ENCODE results near the gene CCNK.
A peak's percentile ranks its signal among the peaks of the same experiment; 100 is the strongest.

Gene CCNK

GRCh38 chr14:99437706-99438105 is 43.5 kb upstream of the CCNK start:
- in situ Hi-C loops (cut with HindIII; ENCODE audit: low pct_ligation_motif_present, low sequenced_read_pairs) = no loop called here
- Histone ChIP-seq H3K27me3 (replicated peaks) (no peaks in the 10 kb centered on the region), H3K36me3 (replicated peaks) (peaks cover 4% of the 10 kb centered on the region), H3K27ac (no peak overlapping the region), H3K4me3 (ENCODE audit: low read depth, low read length) (no peak overlapping the region)
- no peak for DNase-seq
- no peak for TF ChIP-seq CTCF (IDR thresholded peaks at IDR 0.05; ENCODE audit: low read depth, low read length, missing control alignments)

- H3K27ac ChIP-seq = no peak overlapping the region
- H3K36me3 ChIP-seq (replicated peaks) = peaks cover 4% of the 10 kb centered on the region
- no peak overlapping the region for H3K4me3 ChIP-seq (ENCODE audit: low read depth, low read length)
- no peak for TF ChIP-seq CTCF (IDR thresholded peaks at IDR 0.05; ENCODE audit: low read depth, low read length, missing control alignments)
- DNase-seq = no peak
- in situ Hi-C loops (cut with HindIII; ENCODE audit: low pct_ligation_motif_present, low sequenced_read_pairs) = no loop called here
- no peaks in the 10 kb centered on the region for H3K27me3 ChIP-seq (replicated peaks)
Observed at GRCh38 chr14:99440278-99440677, 40.9 kb upstream of the CCNK start.

GRCh38 chr14:99441157-99441870 is 39.9 kb upstream of the CCNK start:
- no peaks in the 10 kb centered on the region for H3K27me3 ChIP-seq (replicated peaks)
- in situ Hi-C loops (cut with HindIII; ENCODE audit: low pct_ligation_motif_present, low sequenced_read_pairs) = no loop called here
- peak; percentile 57 for TF ChIP-seq CTCF (IDR thresholded peaks at IDR 0.05; ENCODE audit: low read depth, low read length, missing control alignments)
- no peak overlapping the region for H3K27ac ChIP-seq
- no peak for DNase-seq
- peaks cover 4% of the 10 kb centered on the region for H3K36me3 ChIP-seq (replicated peaks)
- no peak overlapping the region for H3K4me3 ChIP-seq (ENCODE audit: low read depth, low read length)

GRCh38 chr14:99441918-99442317 is 39.3 kb upstream of the CCNK start:
- DNase-seq = no peak
- Histone ChIP-seq H3K27ac (no peak overlapping the region), H3K4me3 (ENCODE audit: low read depth, low read length) (no peak overlapping the region), H3K27me3 (replicated peaks) (no peaks in the 10 kb centered on the region), H3K36me3 (replicated peaks) (peaks cover 5% of the 10 kb centered on the region)
- in situ Hi-C loops (cut with HindIII; ENCODE audit: low pct_ligation_motif_present, low sequenced_read_pairs) = no loop called here
- TF ChIP-seq CTCF (IDR thresholded peaks at IDR 0.05; ENCODE audit: low read depth, low read length, missing control alignments) = no peak

GRCh38 chr14:99445931-99446330 is 35.3 kb upstream of the CCNK start:
- in situ Hi-C loops (cut with HindIII; ENCODE audit: low pct_ligation_motif_present, low sequenced_read_pairs) = no loop called here

More at GRCh38 chr14:99445931-99446330, 35.3 kb upstream of the CCNK start:
- no peak overlapping the region for H3K4me3 ChIP-seq (ENCODE audit: low read depth, low read length)
- peaks cover 8% of the 10 kb centered on the region for H3K36me3 ChIP-seq (replicated peaks)
- no peak for DNase-seq
- no peak overlapping the region for H3K27ac ChIP-seq
- TF ChIP-seq CTCF (IDR thresholded peaks at IDR 0.05; ENCODE audit: low read depth, low read length, missing control alignments) = no peak
- no peaks in the 10 kb centered on the region for H3K27me3 ChIP-seq (replicated peaks)

Measured in brain microvascular endothelial cell (primary cell).